Common myeloid progenitor, CD34-positive (primary cell): ENCODE data around the gene SP140.
A peak's percentile ranks its signal among the peaks of the same experiment; 100 is the strongest.
"Not testable (repeated sequence)": the region's sequence is repeated elsewhere in the genome, so short reads cannot be mapped to it uniquely, and the experiment has no call there.

Source experiments
- CTCF ChIA-PET: fragments of 350-600 bp; sonication (Branson Sonifier 250); formaldehyde crosslinking; loops from one replicate; lab custom pipeline; 2021; ENCODE audit warnings: antibody characterized with exemption; lab: Charles Lee
- POLR2A ChIA-PET: fragments of 350-600 bp; sonication (Branson Sonifier 250); formaldehyde crosslinking; loops from one replicate; lab custom pipeline; 2021; ENCODE audit warnings: antibody characterized with exemption; lab: Charles Lee
- DNase-seq, 3 donors: peaks; one replicate each; pipeline versions ENCODE4 v3.0.0 to v3.0.0-alpha.2; 2013
- H3K27ac ChIP-seq, 2 experiments: 1 replicate in 1 of 2; 2 replicates in 1 of 2; pipeline ENCODE4 v1.7.0; 2013; ENCODE audit warnings: inconsistent platforms in 2 of 2, low read length in 2 of 2, mild to moderate bottlenecking in 2 of 2, low read depth in 1 of 2, moderate library complexity in 1 of 2; ENCODE audit not compliant: severe bottlenecking in 2 of 2, insufficient read depth in 1 of 2, poor library complexity in 1 of 2
- H3K27me3 ChIP-seq, 5 experiments: replicated peaks in 2 of 5; 1 replicate in 3 of 5; 2 replicates in 2 of 5; pipeline versions ENCODE4 v1.6.1 to v1.7.0; 2013; ENCODE audit warnings: low read length in 4 of 5, mild to moderate bottlenecking in 2 of 5, moderate library complexity in 2 of 5, inconsistent platforms in 1 of 5; ENCODE audit not compliant: insufficient read depth in 5 of 5, control insufficient read depth in 4 of 5
- H3K36me3 ChIP-seq, 4 experiments: 1 replicate in 2 of 4; 2 replicates in 2 of 4; pipeline versions ENCODE4 v1.6.1 to v1.7.0; 2013; ENCODE audit warnings: low read length in 3 of 4, control low read depth in 1 of 4, mild to moderate bottlenecking in 1 of 4; ENCODE audit not compliant: control insufficient read depth in 4 of 4, insufficient read depth in 4 of 4
- H3K4me1 ChIP-seq, 4 experiments: 1 replicate in 3 of 4; 2 replicates in 1 of 4; pipeline versions ENCODE4 v1.6.1 to v1.7.1; 2013; ENCODE audit warnings: low read length in 3 of 4, mild to moderate bottlenecking in 3 of 4, control low read depth in 1 of 4, inconsistent platforms in 1 of 4, moderate library complexity in 1 of 4; ENCODE audit not compliant: control insufficient read depth in 4 of 4, insufficient read depth in 4 of 4; ENCODE audit errors: control extremely low read depth in 1 of 4
- H3K4me3 ChIP-seq, 7 experiments: 1 replicate in 4 of 7; 2 replicates in 3 of 7; pipeline versions ENCODE4 v1.5.1 to v1.7.0; 2013; ENCODE audit warnings: mild to moderate bottlenecking in 7 of 7, low read length in 6 of 7, moderate library complexity in 6 of 7, inconsistent platforms in 2 of 7, low read depth in 2 of 7, control low read depth in 1 of 7; ENCODE audit not compliant: insufficient read depth in 4 of 7, control insufficient read depth in 1 of 7; ENCODE audit errors: extremely low read depth in 1 of 7
- H3K9me3 ChIP-seq, 5 experiments: 1 replicate in 4 of 5; 2 replicates in 1 of 5; pipeline versions ENCODE4 v1.6.1 to v1.7.1; 2013; ENCODE audit warnings: low read length in 4 of 5, mild to moderate bottlenecking in 2 of 5, inconsistent platforms in 1 of 5, low read depth in 1 of 5, moderate library complexity in 1 of 5; ENCODE audit not compliant: control insufficient read depth in 4 of 5, insufficient read depth in 2 of 5; ENCODE audit errors: control extremely low read depth in 1 of 5
- WGBS: methylation state at CpG from one replicate; pipeline ENCODE4 v1.1.5; 2013; ENCODE audit not compliant: insufficient coverage; 5-methylcytosine and 5-hydroxymethylcytosine counted together

SP140 gene

DNA sequence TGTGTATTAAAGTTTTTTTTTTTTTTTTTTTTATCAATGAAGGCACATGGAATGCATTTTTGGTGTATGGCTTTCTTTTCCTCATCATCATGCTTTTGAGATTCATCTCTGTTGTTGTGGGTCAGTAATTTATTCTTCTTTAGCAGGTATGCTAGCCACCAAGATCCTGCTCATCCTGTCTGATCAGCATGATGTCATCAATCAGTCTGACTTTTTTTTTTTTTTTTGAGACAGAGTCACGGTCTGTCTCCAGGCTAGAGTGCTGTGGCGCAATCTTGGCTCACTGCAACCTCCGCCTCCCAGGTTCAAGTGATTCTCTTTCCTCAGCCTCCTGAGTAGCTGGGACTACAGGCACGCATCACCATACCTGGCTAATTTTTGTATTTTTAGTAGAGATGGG lies 2.7 kb upstream of the SP140 start:
- POLR2A ChIA-PET, CTCF ChIA-PET, DNase-seq, H3K27me3 ChIP-seq, H3K9me3 ChIP-seq, H3K27ac ChIP-seq, H3K36me3 ChIP-seq, H3K4me3 ChIP-seq: not testable (repeated sequence)
- WGBS: no CpG with 5 or more reads among the region's 4 CpGs
- H3K4me1 ChIP-seq: peaks cover 12 to 24% (median 20%) of the 10 kb centered on the region in 4 experiments

DNA sequence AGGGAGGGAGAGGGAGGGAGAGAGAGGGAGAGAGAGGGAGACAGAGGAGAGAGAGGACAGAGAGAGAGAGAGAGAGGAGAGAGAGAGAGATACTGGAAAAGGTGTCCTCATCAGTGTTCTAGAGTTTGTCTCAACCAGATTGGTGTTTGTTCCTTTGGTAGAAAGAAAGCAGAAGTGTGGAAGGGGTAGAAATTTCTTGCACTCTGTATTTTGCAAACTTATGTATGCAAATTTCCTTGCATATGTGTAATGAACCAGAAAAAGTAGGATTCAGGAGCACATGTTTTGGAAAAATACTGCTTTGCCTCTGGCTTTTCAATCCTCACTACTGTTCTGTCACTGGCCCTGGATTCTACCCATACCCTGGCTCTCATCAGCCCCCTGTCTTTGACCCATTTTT lies 1.1 kb upstream of the SP140 start:
- Histone ChIP-seq H3K9me3 (no peaks in the 10 kb centered on the region), H3K27me3 (no peaks in the 10 kb centered on the region), H3K36me3 (no peaks in the 10 kb centered on the region), H3K4me1 (peaks cover 3 to 8% (median 5%) of the 10 kb centered on the region in 4 experiments), H3K27ac (peak overlapping the region in 1 of 2 experiments; percentile 10), H3K4me3 (no peak overlapping the region)
- CTCF ChIA-PET: no interaction called here
- POLR2A ChIA-PET: no interaction called here
- DNase-seq: no peak

DNA sequence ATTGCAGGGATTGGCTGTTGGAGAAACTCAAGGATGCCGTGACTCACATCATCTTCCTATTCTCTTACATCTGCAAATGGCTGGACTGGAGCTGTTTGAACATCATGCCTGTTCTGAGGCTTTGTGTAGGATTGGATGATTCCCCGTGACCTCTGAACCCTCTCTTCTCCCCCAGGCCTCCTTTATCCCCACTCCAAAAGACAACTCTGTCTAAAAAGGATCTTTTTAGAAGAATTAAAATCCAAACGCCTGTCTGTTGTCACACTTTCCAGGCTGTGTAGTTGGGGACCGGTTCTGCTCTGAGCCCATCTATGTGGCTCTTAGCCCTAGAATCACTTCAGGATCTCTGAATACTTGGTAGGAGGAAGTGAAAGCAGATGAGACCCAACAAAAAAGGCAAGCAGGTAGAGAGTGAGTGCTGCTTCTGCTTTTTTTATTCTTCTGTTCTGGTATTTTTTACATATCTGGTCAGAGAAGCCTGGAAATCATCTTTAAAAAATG lies 565 bp downstream of the SP140 start:
- 92% methylated on average over 3 of the region's 4 CpGs for WGBS
- Histone ChIP-seq H3K27ac (no peak overlapping the region), H3K4me3 (no peak overlapping the region), H3K9me3 (peaks cover 0 to 11% (median 3%) of the 10 kb centered on the region in 5 experiments), H3K27me3 (no peaks in the 10 kb centered on the region), H3K4me1 (peaks cover 0 to 5% (median 0%) of the 10 kb centered on the region in 4 experiments), H3K36me3 (no peaks in the 10 kb centered on the region)
- CTCF ChIA-PET: interaction anchor here (1.1 kb wide), 1 partner anchor 9 kb away, joined by 3 read pairs; no protein-coding TSS in a partner anchor
- POLR2A ChIA-PET: no interaction called here
- DNase-seq: peak in 2 of 3 donors; percentile 27 to 43

DNA sequence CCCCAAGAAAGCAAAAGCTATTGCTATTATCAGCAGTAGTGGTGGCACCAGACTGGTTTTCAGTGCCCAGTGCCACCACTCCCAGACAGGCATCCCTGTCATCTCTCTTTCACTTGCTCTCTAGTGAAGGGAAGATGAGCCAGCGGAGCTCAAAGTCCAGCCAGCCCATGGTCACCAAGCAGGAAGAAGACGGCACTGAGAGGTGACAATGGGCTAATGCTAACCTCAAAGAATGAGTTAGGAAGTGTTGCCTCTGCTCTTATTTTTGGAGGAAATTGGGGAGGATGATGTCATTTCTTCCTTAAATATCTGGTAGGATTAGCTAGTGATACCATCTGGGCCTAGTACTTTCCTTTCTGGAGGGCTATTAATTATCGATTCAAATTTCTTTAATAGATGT lies 1.7 kb downstream of the SP140 start:
- H3K4me1 ChIP-seq: peaks cover 0 to 5% (median 0%) of the 10 kb centered on the region in 4 experiments
- no peak overlapping the region for H3K4me3 ChIP-seq
- H3K36me3 ChIP-seq: no peaks in the 10 kb centered on the region
- CTCF ChIA-PET: no interaction called here
- no peaks in the 10 kb centered on the region for H3K27me3 ChIP-seq
- 88% methylated on average over 1 of the region's 3 CpGs for WGBS
- POLR2A ChIA-PET: no interaction called here
- H3K27ac ChIP-seq: no peak overlapping the region
- DNase-seq: no peak
- H3K9me3 ChIP-seq: peaks cover 0 to 12% (median 6%) of the 10 kb centered on the region in 5 experiments

DNA sequence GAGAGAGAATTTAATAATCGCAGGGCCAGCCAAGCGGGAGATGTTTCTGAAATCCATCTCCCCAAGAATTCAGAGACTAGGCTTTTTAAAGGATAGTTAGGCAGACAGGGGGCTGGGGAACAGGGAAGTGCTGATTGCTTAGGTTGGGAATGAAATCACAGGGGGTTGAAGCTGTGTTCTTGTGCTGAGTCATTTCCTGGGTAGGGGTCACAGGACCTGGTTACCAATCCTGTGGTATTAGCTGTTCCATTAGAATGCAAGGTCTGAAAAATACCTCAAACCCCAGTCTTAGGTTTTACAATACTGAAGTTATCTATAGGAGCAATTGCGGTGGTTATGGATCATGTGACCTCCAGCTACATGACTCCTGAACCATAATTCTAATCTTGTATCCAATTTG lies 4.6 kb downstream of the SP140 start:
- H3K36me3 ChIP-seq: no peaks in the 10 kb centered on the region
- DNase-seq: no peak
- no peak overlapping the region for H3K27ac ChIP-seq
- WGBS: 93% methylated on average over 2 of the region's 3 CpGs
- ChIA-PET POLR2A (no interaction called here), CTCF (no interaction called here)
- no peak overlapping the region for H3K4me3 ChIP-seq
- H3K4me1 ChIP-seq: peaks cover 0 to 5% (median 0%) of the 10 kb centered on the region in 4 experiments
- peaks cover 0 to 14% (median 6%) of the 10 kb centered on the region in 5 experiments for H3K9me3 ChIP-seq
- no peaks in the 10 kb centered on the region for H3K27me3 ChIP-seq

DNA sequence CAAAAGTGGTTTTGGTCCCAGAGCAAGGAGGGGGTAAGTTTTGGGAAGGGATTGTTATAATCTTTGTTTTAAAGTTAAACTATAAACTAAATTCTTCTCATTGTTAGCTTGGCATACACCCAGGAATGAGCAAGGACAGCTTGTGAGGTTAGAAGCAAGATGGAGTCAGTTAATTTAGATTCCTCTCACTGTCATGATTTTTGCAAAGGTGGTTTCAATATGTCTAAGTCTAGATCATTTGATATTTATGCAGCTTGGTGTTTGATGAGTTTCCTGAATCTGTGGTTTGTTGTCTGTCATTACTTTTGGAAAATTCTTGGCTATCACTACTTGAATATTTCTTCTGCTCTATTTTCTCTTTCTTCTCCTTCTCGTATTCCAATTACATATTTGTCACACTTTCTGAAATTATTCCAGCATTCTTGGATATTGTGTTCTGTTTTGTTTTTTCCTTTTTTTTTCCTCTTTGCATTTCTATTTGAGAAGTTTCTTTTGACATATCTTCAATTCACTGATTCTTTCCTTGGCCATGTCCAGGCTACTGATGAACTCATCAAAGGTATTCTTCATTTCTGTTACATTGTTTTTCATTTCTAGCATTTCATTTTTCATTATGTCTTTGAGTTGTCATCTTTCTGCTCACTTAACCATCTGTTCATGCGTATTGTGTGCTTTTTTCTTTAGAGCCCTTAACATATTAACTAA lies 5.1 kb downstream of the SP140 start:
- Histone ChIP-seq H3K4me1 (peaks cover 0 to 5% (median 0%) of the 10 kb centered on the region in 4 experiments), H3K27ac (no peak overlapping the region), H3K4me3 (no peak overlapping the region), H3K27me3 (no peaks in the 10 kb centered on the region), H3K9me3 (peaks cover 0 to 14% (median 6%) of the 10 kb centered on the region in 5 experiments), H3K36me3 (no peaks in the 10 kb centered on the region)
- DNase-seq: no peak
- CTCF ChIA-PET: no interaction called here
- POLR2A ChIA-PET: no interaction called here
- WGBS: no CpG with 5 or more reads among the region's 2 CpGs

DNA sequence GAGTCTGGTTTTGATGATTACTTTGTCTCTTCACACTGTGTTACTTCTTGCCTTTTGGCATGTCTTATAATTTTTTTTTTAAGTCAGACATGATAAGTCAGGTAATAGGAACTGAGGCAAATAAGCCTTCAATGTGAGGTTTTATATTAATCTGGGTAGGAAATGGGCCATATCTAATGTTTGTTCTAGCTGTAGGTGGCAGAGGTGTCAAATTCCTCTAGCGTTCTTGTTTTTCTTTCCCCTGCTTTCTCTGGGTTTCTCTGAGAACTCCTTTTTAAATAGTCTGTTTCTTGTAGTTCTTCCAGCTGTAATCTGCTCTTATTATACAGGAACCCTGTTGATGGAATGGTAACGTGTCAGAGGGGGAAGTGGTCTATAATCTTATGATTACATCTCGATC lies 5.7 kb downstream of the SP140 start:
- ChIA-PET POLR2A (no interaction called here), CTCF (no interaction called here)
- 0% methylated on average over 1 of the region's 3 CpGs for WGBS
- Histone ChIP-seq H3K27me3 (no peaks in the 10 kb centered on the region), H3K27ac (no peak overlapping the region), H3K4me1 (peaks cover 0 to 5% (median 0%) of the 10 kb centered on the region in 4 experiments), H3K9me3 (peaks cover 0 to 14% (median 6%) of the 10 kb centered on the region in 5 experiments), H3K36me3 (no peaks in the 10 kb centered on the region), H3K4me3 (no peak overlapping the region)
- peak in 2 of 3 donors; percentile 7 to 29 for DNase-seq
